Measurements from ENCODE around the gene COL5A3. TPM values are rescaled to one million over a fixed set of nuclear protein-coding genes. Genes with fewer than 3 reads are reported as not detected.
A peak's percentile ranks its signal among the peaks of the same experiment; 100 is the strongest.
"Not testable (repeated sequence)": the region's sequence is repeated elsewhere in the genome, so short reads cannot be mapped to it uniquely, and the experiment has no call there.

Gene COL5A3
- not detected for polyA plus RNA-seq

- H3K36me3 Mint-ChIP-seq = no peaks in the 10 kb centered on the region
- no peaks in the 10 kb centered on the region for H3K9me3 Mint-ChIP-seq
- H3K27ac Mint-ChIP-seq = peak within 1 kb of the TSS in 4 of 6 donors; percentile 0 to 88 (median 54)
- no peak for DNase-seq
- peaks cover 46 to 51% of the 10 kb centered on the region in 2 donors for H3K4me1 Mint-ChIP-seq
- H3K27me3 Mint-ChIP-seq (ENCODE audit: low read depth in 3 of 3) = peaks cover 16 to 29% (median 24%) of the 10 kb centered on the region in 3 donors
- peak within 1 kb of the TSS; percentile 78 to 89 (median 84) for H3K4me3 Mint-ChIP-seq
Observed at GRCh38 chr19:10010247-10010691, at the start of gene COL5A3. TSS of gene COL5A3 (minus strand) at chr19:10010504. CDS start at chr19:10010385, 119 bp downstream.

GRCh38 chr19:10052602-10053360 lies 42.5 kb upstream of the COL5A3 start:
- no peak for DNase-seq
- no peak overlapping the region for H3K27ac Mint-ChIP-seq
- H3K4me3 Mint-ChIP-seq = no peak overlapping the region
- no peaks in the 10 kb centered on the region for H3K9me3 Mint-ChIP-seq
- no peaks in the 10 kb centered on the region for H3K4me1 Mint-ChIP-seq
- peaks cover 3 to 6% (median 4%) of the 10 kb centered on the region in 3 donors for H3K27me3 Mint-ChIP-seq (ENCODE audit: low read depth in 3 of 3)
- no peaks in the 10 kb centered on the region for H3K36me3 Mint-ChIP-seq

GRCh38 chr19:10049626-10050025 lies 39.3 kb upstream of the COL5A3 start:
- no peaks in the 10 kb centered on the region for H3K36me3 Mint-ChIP-seq
- DNase-seq = no peak

GRCh38 chr19:10045371-10045770 lies 35.1 kb upstream of the COL5A3 start:
- Mint-ChIP-seq H3K27me3 (ENCODE audit: low read depth in 3 of 3) (peaks cover 0 to 10% (median 7%) of the 10 kb centered on the region in 3 donors), H3K4me1 (peaks cover 0 to 2% of the 10 kb centered on the region in 2 donors), H3K27ac (no peak overlapping the region), H3K4me3 (no peak overlapping the region), H3K36me3 (no peaks in the 10 kb centered on the region), H3K9me3 (peaks cover 0 to 6% (median under 1%) of the 10 kb centered on the region in 6 donors)
- no peak for DNase-seq

More at GRCh38 chr19:10049626-10050025, 39.3 kb upstream of the COL5A3 start:
- Mint-ChIP-seq H3K4me3 (no peak overlapping the region), H3K9me3 (no peaks in the 10 kb centered on the region), H3K27me3 (ENCODE audit: low read depth in 3 of 3) (peaks cover 0 to 3% (median 2%) of the 10 kb centered on the region in 3 donors), H3K27ac (no peak overlapping the region), H3K4me1 (no peaks in the 10 kb centered on the region)

GRCh38 chr19:10044390-10044789 lies 34.1 kb upstream of the COL5A3 start:
- H3K27me3 Mint-ChIP-seq (ENCODE audit: low read depth in 3 of 3) = peaks cover 0 to 10% (median 7%) of the 10 kb centered on the region in 3 donors
- no peak for DNase-seq
- H3K4me1 Mint-ChIP-seq = peaks cover 0 to 2% of the 10 kb centered on the region in 2 donors
- no peak overlapping the region for H3K4me3 Mint-ChIP-seq
- H3K36me3 Mint-ChIP-seq = no peaks in the 10 kb centered on the region
- H3K27ac Mint-ChIP-seq = no peak overlapping the region
- peaks cover 0 to 6% (median under 1%) of the 10 kb centered on the region in 6 donors for H3K9me3 Mint-ChIP-seq

- Mint-ChIP-seq H3K4me3 (no peak overlapping the region), H3K36me3 (no peaks in the 10 kb centered on the region), H3K4me1 (peaks cover 0 to 2% of the 10 kb centered on the region in 2 donors), H3K9me3 (peaks cover 0 to 6% (median under 1%) of the 10 kb centered on the region in 6 donors), H3K27me3 (ENCODE audit: low read depth in 3 of 3) (peaks cover 0 to 12% (median 10%) of the 10 kb centered on the region in 3 donors), H3K27ac (no peak overlapping the region)
- no peak for DNase-seq
Observed at GRCh38 chr19:10043286-10043927, 33.1 kb upstream of the COL5A3 start.

- DNase-seq = no peak
- Mint-ChIP-seq H3K27ac (no peak overlapping the region), H3K9me3 (peaks cover 0 to 4% (median 0%) of the 10 kb centered on the region in 6 donors)
Observed at GRCh38 chr19:10037809-10038208, 27.5 kb upstream of the COL5A3 start.

GRCh38 chr19:10037367-10037766 lies 27.1 kb upstream of the COL5A3 start:
- H3K4me1 Mint-ChIP-seq = no peaks in the 10 kb centered on the region
- no peak overlapping the region for H3K4me3 Mint-ChIP-seq
- H3K36me3 Mint-ChIP-seq = no peaks in the 10 kb centered on the region
- H3K9me3 Mint-ChIP-seq = peaks cover 0 to 4% (median 0%) of the 10 kb centered on the region in 6 donors
- H3K27me3 Mint-ChIP-seq (ENCODE audit: low read depth in 3 of 3) = peaks cover 4 to 16% (median 12%) of the 10 kb centered on the region in 3 donors
- no peak overlapping the region for H3K27ac Mint-ChIP-seq
- DNase-seq = no peak

More at GRCh38 chr19:10037809-10038208, 27.5 kb upstream of the COL5A3 start:
- H3K4me3 Mint-ChIP-seq = no peak overlapping the region
- H3K4me1 Mint-ChIP-seq = no peaks in the 10 kb centered on the region
- H3K27me3 Mint-ChIP-seq (ENCODE audit: low read depth in 3 of 3) = peaks cover 4 to 16% (median 10%) of the 10 kb centered on the region in 3 donors
- no peaks in the 10 kb centered on the region for H3K36me3 Mint-ChIP-seq

- no peaks in the 10 kb centered on the region for H3K9me3 Mint-ChIP-seq
- no peak for DNase-seq
- no peak overlapping the region for H3K4me3 Mint-ChIP-seq
- H3K36me3 Mint-ChIP-seq = no peaks in the 10 kb centered on the region
- peaks cover 4 to 16% (median 14%) of the 10 kb centered on the region in 3 donors for H3K27me3 Mint-ChIP-seq (ENCODE audit: low read depth in 3 of 3)
- no peak overlapping the region for H3K27ac Mint-ChIP-seq
- H3K4me1 Mint-ChIP-seq = no peaks in the 10 kb centered on the region
Observed at GRCh38 chr19:10036601-10037071, 26.3 kb upstream of the COL5A3 start.

- Mint-ChIP-seq H3K4me3 (no peak overlapping the region), H3K27ac (no peak overlapping the region), H3K4me1 (no peaks in the 10 kb centered on the region), H3K9me3 (no peaks in the 10 kb centered on the region), H3K27me3 (ENCODE audit: low read depth in 3 of 3) (peaks cover 4 to 11% (median 8%) of the 10 kb centered on the region in 3 donors), H3K36me3 (no peaks in the 10 kb centered on the region)
- no peak for DNase-seq
Observed at GRCh38 chr19:10033614-10034013, 23.3 kb upstream of the COL5A3 start.

GRCh38 chr19:10027158-10027997 lies 17.1 kb upstream of the COL5A3 start:
- Mint-ChIP-seq H3K27me3 (ENCODE audit: low read depth in 3 of 3) (peaks cover 3 to 6% (median 3%) of the 10 kb centered on the region in 3 donors), H3K4me3 (peak overlapping the region in 1 of 5 donors; percentile 38), H3K4me1 (peaks cover 0 to 3% of the 10 kb centered on the region in 2 donors), H3K27ac (no peak overlapping the region), H3K9me3 (no peaks in the 10 kb centered on the region), H3K36me3 (peaks cover 0 to 4% (median 0%) of the 10 kb centered on the region in 3 donors)
- DNase-seq = peak; percentile 73 to 77 (median 77)

GRCh38 chr19:10026744-10027143 lies 16.4 kb upstream of the COL5A3 start:
- H3K4me1 Mint-ChIP-seq = peaks cover 0 to 3% of the 10 kb centered on the region in 2 donors
- DNase-seq = no peak
- H3K27ac Mint-ChIP-seq = no peak overlapping the region
- peaks cover 2 to 6% (median 3%) of the 10 kb centered on the region in 3 donors for H3K27me3 Mint-ChIP-seq (ENCODE audit: low read depth in 3 of 3)
- H3K36me3 Mint-ChIP-seq = peaks cover 0 to 4% (median 0%) of the 10 kb centered on the region in 3 donors
- peak overlapping the region in 1 of 5 donors; percentile 35 for H3K4me3 Mint-ChIP-seq
- no peaks in the 10 kb centered on the region for H3K9me3 Mint-ChIP-seq

- not testable (repeated sequence) for H3K36me3 Mint-ChIP-seq; H3K27ac Mint-ChIP-seq; H3K4me3 Mint-ChIP-seq; H3K9me3 Mint-ChIP-seq; H3K27me3 Mint-ChIP-seq (ENCODE audit: low read depth in 3 of 3); H3K4me1 Mint-ChIP-seq; DNase-seq
Observed at GRCh38 chr19:10023096-10023495, 12.8 kb upstream of the COL5A3 start.

All from immature natural killer cell (primary cell).